HTERT RPE-1 (cell line): ENCODE measurements around the gene ARHGAP6.

Experiments used
- in situ Hi-C: fragments of 300-500 bp; cut with MboI; formaldehyde crosslinking; loops from 4 replicates; pipeline ENCODE4 v1.14.3; 2020; ENCODE audit warnings: low sequenced_read_pairs

ARHGAP6 gene

GRCh38 chrX:11403631-11404030, 262.1 kb downstream of the ARHGAP6 start:
- in situ Hi-C loops, result no loop called here

- in situ Hi-C loops, result no loop called here
Measured at GRCh38 chrX:11401966-11402365, 263.8 kb downstream of the ARHGAP6 start.

- in situ Hi-C loops, result no loop called here
Measured at GRCh38 chrX:11399489-11400094, 266.1 kb downstream of the ARHGAP6 start.

GRCh38 chrX:11398785-11399184, 266.9 kb downstream of the ARHGAP6 start:
- in situ Hi-C loops, result no loop called here

GRCh38 chrX:11398139-11398538, 267.6 kb downstream of the ARHGAP6 start:
- in situ Hi-C loops, result no loop called here

GRCh38 chrX:11397680-11398079, 268.0 kb downstream of the ARHGAP6 start:
- in situ Hi-C loops, result no loop called here

GRCh38 chrX:11395859-11396258, 269.9 kb downstream of the ARHGAP6 start:
- in situ Hi-C loops, result no loop called here

GRCh38 chrX:11393949-11394654, 271.6 kb downstream of the ARHGAP6 start:
- in situ Hi-C loops, result no loop called here

- in situ Hi-C loops, result no loop called here
Measured at GRCh38 chrX:11386812-11387211, 278.9 kb downstream of the ARHGAP6 start.

- in situ Hi-C loops, result no loop called here
Measured at GRCh38 chrX:11386001-11386523, 279.7 kb downstream of the ARHGAP6 start.

- in situ Hi-C loops, result no loop called here
Measured at GRCh38 chrX:11382930-11383329, 282.8 kb downstream of the ARHGAP6 start.

GRCh38 chrX:11381464-11381863, 284.3 kb downstream of the ARHGAP6 start:
- in situ Hi-C loops, result no loop called here

- in situ Hi-C loops, result no loop called here
Measured at GRCh38 chrX:11380187-11380844, 285.4 kb downstream of the ARHGAP6 start.

- in situ Hi-C loops, result no loop called here
Measured at GRCh38 chrX:11376163-11376562, 289.6 kb downstream of the ARHGAP6 start.

- in situ Hi-C loops, result no loop called here
Measured at GRCh38 chrX:11375614-11376119, 290.1 kb downstream of the ARHGAP6 start.

- in situ Hi-C loops, result no loop called here
Measured at GRCh38 chrX:11374570-11374969, 291.1 kb downstream of the ARHGAP6 start.

GRCh38 chrX:11371106-11371505, 294.6 kb downstream of the ARHGAP6 start:
- in situ Hi-C loops, result no loop called here

GRCh38 chrX:11367609-11368430, 297.9 kb downstream of the ARHGAP6 start:
- in situ Hi-C loops, result no loop called here

- in situ Hi-C loops, result no loop called here
Measured at GRCh38 chrX:11366998-11367595, 298.6 kb downstream of the ARHGAP6 start.

GRCh38 chrX:11365426-11365825, 300.3 kb downstream of the ARHGAP6 start:
- in situ Hi-C loops, result no loop called here
